ENCODE data around the gene SLC27A1. TPM values are rescaled to one million over a fixed set of nuclear protein-coding genes. Genes with fewer than 3 reads are reported as not detected.
A peak's percentile ranks its signal among the peaks of the same experiment; 100 is the strongest.
"Not testable (repeated sequence)": the region's sequence is repeated elsewhere in the genome, so short reads cannot be mapped to it uniquely, and the experiment has no call there.

Gene SLC27A1
- total RNA-seq, 1 donor from 2014 or later, result 22.2 TPM

DNA sequence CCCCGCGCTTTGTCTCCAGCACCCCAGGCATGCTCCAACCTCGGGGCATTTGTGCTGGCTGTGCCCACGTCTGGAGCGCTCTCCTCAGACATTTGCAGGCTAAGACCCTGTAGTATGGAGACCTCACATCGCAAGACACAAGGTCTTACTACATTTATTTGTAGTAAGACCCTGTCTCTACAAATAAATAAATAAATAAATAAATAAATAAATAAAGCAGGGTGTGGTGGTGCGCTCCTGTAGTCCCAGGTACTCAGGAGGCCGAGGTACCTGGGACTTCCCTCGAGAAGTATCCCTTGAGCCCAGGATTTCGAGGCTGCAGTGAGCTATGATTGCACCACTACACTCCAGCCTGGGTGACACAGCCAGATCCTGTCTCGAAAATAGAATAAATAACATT lies 14.2 kb upstream of the SLC27A1 start:
- DNase-seq (ENCODE audit: low read depth in 2 of 2), result no peak

GRCh38 chr19:17457616-17458015 lies 12.7 kb upstream of the SLC27A1 start:
- DNase-seq (ENCODE audit: low read depth in 2 of 2), result no peak

DNA sequence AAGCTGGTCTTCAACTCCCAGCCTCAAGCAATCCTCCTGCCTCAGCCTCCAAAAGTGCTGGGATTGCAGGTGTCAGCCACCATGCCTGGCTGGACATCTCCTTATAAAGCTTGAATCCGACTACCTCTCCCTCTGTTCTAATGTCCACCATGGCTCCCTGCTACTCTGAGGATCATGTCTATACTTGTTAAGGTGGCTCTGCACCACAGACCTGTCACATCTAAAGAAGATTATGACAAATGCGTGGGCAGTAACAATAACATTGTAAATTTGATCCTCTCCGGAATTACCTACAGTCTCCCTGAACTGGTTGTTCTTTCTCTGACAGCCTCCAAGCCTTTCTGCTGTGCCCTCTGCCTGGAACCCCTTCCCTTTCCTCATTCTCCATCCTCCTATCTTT lies 11.4 kb upstream of the SLC27A1 start:
- DNase-seq (ENCODE audit: low read depth in 2 of 2), result no peak

- no peak for DNase-seq (ENCODE audit: low read depth in 2 of 2)
Observed at GRCh38 chr19:17460372-17461230, 9.7 kb upstream of the SLC27A1 start, which contains the start of gene NXNL1. TSS of gene NXNL1 (minus strand) at chr19:17460926. CDS start at chr19:17460869, 57 bp downstream.

- no peak for DNase-seq (ENCODE audit: low read depth in 2 of 2)
Observed at GRCh38 chr19:17466487-17466850, 3.9 kb upstream of the SLC27A1 start.

- DNase-seq (ENCODE audit: low read depth in 2 of 2), result no peak
Observed at GRCh38 chr19:17467471-17468301, 2.6 kb upstream of the SLC27A1 start.

DNA sequence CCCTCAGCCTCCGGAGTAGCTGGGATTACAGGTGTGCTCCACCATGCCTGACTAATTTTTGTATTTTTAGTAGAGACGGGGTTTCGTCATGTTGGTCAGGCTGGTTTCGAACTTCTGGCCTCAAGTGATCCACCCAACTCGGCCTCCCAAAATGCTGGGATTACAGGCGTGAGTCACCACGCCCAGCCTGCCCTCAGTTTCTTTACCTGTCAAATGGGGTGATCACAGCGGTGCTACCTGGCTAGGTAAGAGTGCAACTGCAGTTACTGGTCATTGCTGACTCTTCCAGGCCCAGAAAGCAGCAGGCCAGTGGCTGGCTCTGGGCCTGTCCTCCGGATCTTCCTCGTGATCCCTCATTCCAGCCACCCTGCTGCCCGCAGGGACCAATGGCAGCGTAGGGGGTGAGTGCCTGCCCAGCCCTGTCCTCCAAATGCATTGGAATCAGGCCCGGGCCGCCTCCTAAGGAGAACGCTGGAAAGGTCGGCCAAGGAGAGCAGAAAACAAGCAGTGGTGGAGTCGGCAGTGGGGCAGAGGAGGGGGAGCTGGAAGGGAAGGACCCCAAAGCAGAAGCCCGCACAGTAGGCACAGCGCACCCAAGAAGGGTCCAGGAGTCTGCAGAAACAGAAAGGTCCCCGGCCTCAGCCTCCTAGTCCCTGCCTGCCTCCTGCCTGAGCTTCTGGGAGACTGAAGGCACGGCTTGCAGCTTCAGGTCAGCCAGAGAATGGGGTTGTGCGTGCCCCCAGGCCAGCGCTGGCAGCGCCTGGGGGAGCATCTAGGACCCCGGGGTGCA lies 1.8 kb upstream of the SLC27A1 start:
- DNase-seq (ENCODE audit: low read depth in 2 of 2), result no peak

GRCh38 chr19:17469092-17469480 lies 1.2 kb upstream of the SLC27A1 start:
- DNase-seq (ENCODE audit: low read depth in 2 of 2), result peak in 1 of 2 donors; percentile 18

DNA sequence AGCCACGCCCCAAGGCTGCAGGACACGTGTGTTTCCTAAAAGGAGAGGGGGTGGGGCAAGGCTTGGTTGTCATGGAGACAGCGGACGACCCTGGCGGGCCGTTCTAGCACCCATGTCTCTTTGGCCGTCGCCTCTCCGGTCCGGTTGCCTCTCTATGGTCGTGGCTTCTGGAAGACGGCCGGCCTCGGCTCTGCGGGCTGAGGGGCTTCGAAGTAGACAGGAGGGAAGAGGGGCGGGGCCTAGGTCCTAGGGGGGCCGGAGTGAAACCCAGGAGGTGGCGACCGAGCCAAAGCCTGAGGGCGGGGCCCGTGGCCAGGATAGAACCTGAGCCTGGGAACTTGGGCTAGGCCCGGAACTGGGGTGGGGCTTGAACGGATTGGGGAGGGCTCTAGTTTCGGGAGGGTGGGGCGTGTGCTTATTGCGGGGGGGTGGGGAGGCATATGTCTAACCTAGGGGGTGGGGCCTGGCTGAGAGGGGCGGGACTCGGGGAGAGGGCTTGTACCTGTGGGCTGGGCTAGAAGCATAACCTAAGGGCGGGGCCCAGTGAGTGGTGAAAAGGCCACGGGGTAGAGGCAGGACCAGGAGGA lies 750 bp upstream of the SLC27A1 start:
- peak; percentile 84 to 94 for DNase-seq (ENCODE audit: low read depth in 2 of 2)

- DNase-seq (ENCODE audit: low read depth in 2 of 2), result no peak
Observed at GRCh38 chr19:17471410-17472125, 1.2 kb downstream of the SLC27A1 start.

DNA sequence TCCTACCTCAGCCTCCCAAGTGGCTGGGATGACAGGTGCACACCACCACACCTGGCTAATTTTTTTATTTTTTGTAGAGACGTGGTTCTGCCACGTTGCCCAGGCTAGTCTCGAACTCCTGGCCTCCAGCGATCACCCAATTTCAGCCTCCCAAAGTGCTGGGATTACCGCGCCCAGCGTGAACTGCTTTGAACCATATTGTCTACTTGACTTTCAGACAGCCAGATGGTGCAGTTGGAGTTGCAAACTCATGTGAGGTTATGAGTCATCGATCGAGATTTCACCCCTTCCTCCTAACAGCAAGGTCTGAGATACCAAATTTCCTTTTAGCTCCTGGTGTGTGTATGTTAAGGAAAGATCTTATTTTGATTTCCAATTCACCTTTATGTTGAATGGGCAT lies 2.7 kb downstream of the SLC27A1 start:
- peak in 1 of 2 donors; percentile 83 for DNase-seq (ENCODE audit: low read depth in 2 of 2)

DNA sequence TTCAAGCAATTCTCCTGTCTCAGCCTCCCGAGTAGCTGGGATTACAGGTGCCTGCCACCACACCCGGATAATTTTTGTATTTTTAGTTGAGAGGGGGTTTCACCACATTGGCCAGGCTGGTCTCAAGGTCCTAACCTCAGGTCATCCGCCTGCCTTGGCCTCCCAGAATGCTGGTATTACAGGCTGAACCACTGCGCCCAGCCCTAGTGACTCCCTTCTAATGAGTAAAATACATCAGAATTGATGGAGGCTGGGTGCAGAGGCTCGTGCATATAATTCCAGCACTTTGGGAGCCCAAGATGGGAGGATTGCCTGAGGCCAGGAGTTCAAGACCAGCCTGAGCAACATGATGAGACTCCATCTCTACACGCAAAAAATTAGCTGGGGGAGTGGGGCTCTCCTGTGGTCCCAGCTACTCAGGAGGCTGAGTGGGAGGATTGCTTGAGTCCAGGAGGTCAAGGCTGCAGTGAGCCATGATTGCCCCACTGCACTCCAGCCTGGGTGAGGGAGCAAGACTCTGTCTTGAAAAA lies 4.8 kb downstream of the SLC27A1 start:
- not testable (repeated sequence) for DNase-seq (ENCODE audit: low read depth in 2 of 2)

DNA sequence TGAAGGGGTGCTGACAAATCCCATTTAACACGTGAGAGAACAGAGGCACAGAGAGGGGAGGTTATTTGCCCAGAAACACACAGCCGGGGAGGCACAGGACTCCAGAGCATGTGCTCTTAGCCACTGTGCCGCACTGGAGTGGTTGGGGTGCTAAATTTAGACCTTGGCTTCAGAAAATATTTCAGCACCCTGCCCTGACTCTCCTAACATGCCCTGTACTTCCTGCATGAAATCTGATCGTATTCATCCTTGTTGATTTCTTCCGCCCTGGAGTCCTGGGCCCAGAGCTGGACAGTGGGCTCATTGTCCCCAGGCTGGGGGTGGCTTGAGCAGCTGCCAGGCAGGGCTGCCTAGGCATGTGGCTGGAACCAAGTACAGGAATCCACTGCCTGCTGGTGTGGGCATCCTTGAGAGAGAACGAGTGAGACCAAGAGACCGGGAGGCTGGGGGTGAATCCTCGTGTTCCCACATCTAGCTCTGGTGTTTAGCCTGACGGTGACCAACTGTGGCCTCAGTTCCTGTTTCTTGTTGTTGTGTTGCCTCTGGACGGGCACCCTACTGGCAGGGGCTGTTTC lies 5.3 kb downstream of the SLC27A1 start:
- DNase-seq (ENCODE audit: low read depth in 2 of 2), result no peak

- DNase-seq (ENCODE audit: low read depth in 2 of 2), result no peak
Observed at GRCh38 chr19:17479325-17479791, 9.0 kb downstream of the SLC27A1 start.

- DNase-seq (ENCODE audit: low read depth in 2 of 2), result no peak
Observed at GRCh38 chr19:17481986-17482385, 11.7 kb downstream of the SLC27A1 start.

GRCh38 chr19:17482877-17483604 lies 12.7 kb downstream of the SLC27A1 start:
- DNase-seq (ENCODE audit: low read depth in 2 of 2), result no peak

DNA sequence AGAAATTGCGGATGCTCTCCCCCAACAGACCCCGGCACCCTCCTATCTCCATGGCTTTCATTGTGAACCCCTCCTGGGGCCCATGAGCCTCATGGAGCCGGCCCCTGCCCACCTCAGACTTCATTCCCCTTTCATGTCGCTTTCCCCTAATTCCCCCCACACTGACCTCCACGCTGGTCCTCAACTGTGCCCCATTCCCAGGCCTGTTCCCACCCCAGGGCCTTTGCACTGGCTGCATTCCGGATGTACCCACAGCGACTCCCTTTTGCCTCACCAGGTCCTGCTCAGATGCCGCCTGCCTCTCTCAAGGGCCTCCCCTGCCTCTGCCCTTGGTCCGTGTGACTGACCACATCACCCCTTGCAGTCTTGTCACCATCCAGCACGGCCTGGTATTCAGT lies 13.3 kb downstream of the SLC27A1 start:
- no peak for DNase-seq (ENCODE audit: low read depth in 2 of 2)

GRCh38 chr19:17484520-17485185 lies 14.3 kb downstream of the SLC27A1 start:
- no peak for DNase-seq (ENCODE audit: low read depth in 2 of 2)

All from lung microvascular endothelial cell (primary cell).